Measurements from ENCODE around the gene LNX1.

Gene LNX1

GRCh38 chr4:53478671-53479456, 112.4 kb downstream of the LNX1 start:
- Histone ChIP-seq H3K9ac (ENCODE audit: low read depth, low read length, poor library complexity, severe bottlenecking) (no peak overlapping the region), H3K4me1 (ENCODE audit: insufficient read depth, low read length, poor library complexity, severe bottlenecking) (no peaks in the 10 kb centered on the region), H3K4me3 (ENCODE audit: low read length, poor library complexity, severe bottlenecking) (no peak overlapping the region), H3K9me3 (ENCODE audit: insufficient read depth, low read depth, low read length) (no peaks in the 10 kb centered on the region), H4K20me1 (ENCODE audit: insufficient read depth, low read length, poor library complexity, severe bottlenecking) (no peaks in the 10 kb centered on the region), H2AFZ (ENCODE audit: low read length) (no peak overlapping the region), H3F3A (ENCODE audit: low read depth) (no peaks in the 10 kb centered on the region), H3K79me2 (ENCODE audit: insufficient read depth, low read length) (no peaks in the 10 kb centered on the region), H3K9me2 (replicated peaks; ENCODE audit: low read depth, low read length) (no peaks in the 10 kb centered on the region), H3K4me2 (ENCODE audit: low read depth, low read length, poor library complexity, severe bottlenecking) (no peak overlapping the region), H3K36me3 (ENCODE audit: insufficient read depth, low read length) (no peaks in the 10 kb centered on the region), H3K27me3 (ENCODE audit: insufficient read depth, low read length, poor library complexity, severe bottlenecking) (no peaks in the 10 kb centered on the region)
- TF ChIP-seq, protein P1, sequence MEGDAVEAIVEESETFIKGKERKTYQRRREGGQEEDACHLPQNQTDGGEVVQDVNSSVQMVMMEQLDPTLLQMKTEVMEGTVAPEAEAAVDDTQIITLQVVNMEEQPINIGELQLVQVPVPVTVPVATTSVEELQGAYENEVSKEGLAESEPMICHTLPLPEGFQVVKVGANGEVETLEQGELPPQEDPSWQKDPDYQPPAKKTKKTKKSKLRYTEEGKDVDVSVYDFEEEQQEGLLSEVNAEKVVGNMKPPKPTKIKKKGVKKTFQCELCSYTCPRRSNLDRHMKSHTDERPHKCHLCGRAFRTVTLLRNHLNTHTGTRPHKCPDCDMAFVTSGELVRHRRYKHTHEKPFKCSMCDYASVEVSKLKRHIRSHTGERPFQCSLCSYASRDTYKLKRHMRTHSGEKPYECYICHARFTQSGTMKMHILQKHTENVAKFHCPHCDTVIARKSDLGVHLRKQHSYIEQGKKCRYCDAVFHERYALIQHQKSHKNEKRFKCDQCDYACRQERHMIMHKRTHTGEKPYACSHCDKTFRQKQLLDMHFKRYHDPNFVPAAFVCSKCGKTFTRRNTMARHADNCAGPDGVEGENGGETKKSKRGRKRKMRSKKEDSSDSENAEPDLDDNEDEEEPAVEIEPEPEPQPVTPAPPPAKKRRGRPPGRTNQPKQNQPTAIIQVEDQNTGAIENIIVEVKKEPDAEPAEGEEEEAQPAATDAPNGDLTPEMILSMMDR (conservative IDR thresholded peaks at IDR 0.05; ENCODE audit: low read length): no peak
- TF ChIP-seq EZH2phosphoT487 (IDR thresholded peaks at IDR 0.05; ENCODE audit: borderline replicate concordance): no peak

DNA sequence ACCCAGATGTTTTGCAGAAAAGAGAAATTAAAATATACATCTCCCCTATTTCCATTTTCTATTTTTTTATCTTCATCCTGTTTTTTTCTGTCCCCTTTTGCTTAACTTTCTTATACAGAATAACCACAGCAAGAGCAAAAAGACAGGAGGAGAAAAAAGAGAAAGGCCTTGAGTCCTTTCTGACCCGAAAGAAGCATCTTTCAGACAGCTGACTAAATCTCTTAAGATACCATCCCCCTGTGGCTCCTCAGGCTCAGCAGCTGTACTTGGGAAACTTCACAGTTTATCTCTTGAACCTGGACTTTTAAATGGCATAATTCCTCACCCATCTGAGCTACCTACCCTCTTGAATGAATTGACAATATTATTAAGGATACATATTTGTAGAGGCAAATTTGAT, 113.7 kb downstream of the LNX1 start:
- H3K9me2 ChIP-seq (replicated peaks; ENCODE audit: low read depth, low read length): no peaks in the 10 kb centered on the region
- H3K79me2 ChIP-seq (ENCODE audit: insufficient read depth, low read length): no peaks in the 10 kb centered on the region
- no peaks in the 10 kb centered on the region for H3K27me3 ChIP-seq (ENCODE audit: insufficient read depth, low read length, poor library complexity, severe bottlenecking)
- no peak overlapping the region for H3K9ac ChIP-seq (ENCODE audit: low read depth, low read length, poor library complexity, severe bottlenecking)
- H3K4me3 ChIP-seq (ENCODE audit: low read length, poor library complexity, severe bottlenecking): no peak overlapping the region
- no peaks in the 10 kb centered on the region for H3K4me1 ChIP-seq (ENCODE audit: insufficient read depth, low read length, poor library complexity, severe bottlenecking)
- no peak overlapping the region for H2AFZ ChIP-seq (ENCODE audit: low read length)
- H4K20me1 ChIP-seq (ENCODE audit: insufficient read depth, low read length, poor library complexity, severe bottlenecking): no peaks in the 10 kb centered on the region
- H3K9me3 ChIP-seq (ENCODE audit: insufficient read depth, low read depth, low read length): no peaks in the 10 kb centered on the region
- no peaks in the 10 kb centered on the region for H3K36me3 ChIP-seq (ENCODE audit: insufficient read depth, low read length)
- H3K4me2 ChIP-seq (ENCODE audit: low read depth, low read length, poor library complexity, severe bottlenecking): no peak overlapping the region
- TF ChIP-seq EZH2phosphoT487 (IDR thresholded peaks at IDR 0.05; ENCODE audit: borderline replicate concordance): no peak
- TF ChIP-seq, protein P1 (conservative IDR thresholded peaks at IDR 0.05; ENCODE audit: low read length): no peak
- H3F3A ChIP-seq (ENCODE audit: low read depth): no peaks in the 10 kb centered on the region

DNA sequence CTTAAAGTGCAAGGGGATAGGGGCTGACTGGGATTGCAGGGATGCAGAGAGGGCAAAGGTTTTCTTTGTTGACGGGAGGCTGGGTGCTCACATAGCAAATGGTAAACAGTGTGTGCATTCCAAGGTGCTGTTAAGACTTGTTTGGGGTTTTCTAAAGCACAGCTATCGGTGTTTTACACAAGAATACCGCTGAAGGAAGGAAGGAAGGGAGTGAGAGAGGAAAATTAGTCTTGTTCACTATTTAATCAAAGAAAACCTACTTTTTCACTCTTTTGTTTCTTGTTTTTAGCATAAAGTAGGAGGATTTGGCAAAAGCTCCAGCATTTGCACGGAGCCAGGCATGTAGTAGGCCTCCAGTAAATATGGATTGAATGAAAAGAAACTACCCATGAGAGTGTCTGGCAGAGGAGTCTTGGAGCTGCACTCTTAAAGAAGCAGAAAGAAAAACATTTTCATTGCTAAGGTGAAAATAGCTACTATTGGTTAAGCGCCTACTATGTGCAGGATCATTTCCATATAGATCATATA, 114.2 kb downstream of the LNX1 start:
- no peaks in the 10 kb centered on the region for H3K9me3 ChIP-seq (ENCODE audit: insufficient read depth, low read depth, low read length)
- TF ChIP-seq EZH2phosphoT487 (IDR thresholded peaks at IDR 0.05; ENCODE audit: borderline replicate concordance): no peak
- TF ChIP-seq, protein P1 (conservative IDR thresholded peaks at IDR 0.05; ENCODE audit: low read length): no peak
- H3K9me2 ChIP-seq (replicated peaks; ENCODE audit: low read depth, low read length): no peaks in the 10 kb centered on the region
- H3K79me2 ChIP-seq (ENCODE audit: insufficient read depth, low read length): no peaks in the 10 kb centered on the region
- H3K4me2 ChIP-seq (ENCODE audit: low read depth, low read length, poor library complexity, severe bottlenecking): no peak overlapping the region
- no peaks in the 10 kb centered on the region for H3F3A ChIP-seq (ENCODE audit: low read depth)
- no peak overlapping the region for H3K9ac ChIP-seq (ENCODE audit: low read depth, low read length, poor library complexity, severe bottlenecking)
- no peaks in the 10 kb centered on the region for H4K20me1 ChIP-seq (ENCODE audit: insufficient read depth, low read length, poor library complexity, severe bottlenecking)
- H3K27me3 ChIP-seq (ENCODE audit: insufficient read depth, low read length, poor library complexity, severe bottlenecking): no peaks in the 10 kb centered on the region
- no peaks in the 10 kb centered on the region for H3K36me3 ChIP-seq (ENCODE audit: insufficient read depth, low read length)
- no peak overlapping the region for H2AFZ ChIP-seq (ENCODE audit: low read length)
- H3K4me3 ChIP-seq (ENCODE audit: low read length, poor library complexity, severe bottlenecking): no peak overlapping the region
- H3K4me1 ChIP-seq (ENCODE audit: insufficient read depth, low read length, poor library complexity, severe bottlenecking): no peaks in the 10 kb centered on the region

All from Loucy (cell line).